Stimulated activated naive CD8-positive, alpha-beta T cell treated with anti-CD3 and anti-CD28 coated beads, Interleukin-15, Interleukin-2, amounts not matched to agents 100 ng/mL and 50 ng/mL, for 24 hours (primary cell): ENCODE measurements around the gene CST3.
"Not testable (repeated sequence)": the region's sequence is repeated elsewhere in the genome, so short reads cannot be mapped to it uniquely, and the experiment has no call there.

ENCODE experiments used
- H3K27ac Mint-ChIP-seq: one replicate; pipeline ENCODE4 v1.8.0; 2021; ENCODE audit warnings: mild to moderate bottlenecking, mixed read lengths
- H3K27me3 Mint-ChIP-seq: one replicate; pipeline ENCODE4 v1.8.0; 2021; ENCODE audit warnings: mixed read lengths
- H3K36me3 Mint-ChIP-seq: one replicate; pipeline ENCODE4 v1.8.0; 2021; ENCODE audit warnings: low read depth, mixed read lengths
- H3K4me1 Mint-ChIP-seq: one replicate; pipeline ENCODE4 v1.8.0; 2021; ENCODE audit warnings: low read depth, mixed read lengths
- H3K4me3 Mint-ChIP-seq: one replicate; pipeline ENCODE4 v1.8.0; 2021; ENCODE audit warnings: mild to moderate bottlenecking, mixed read lengths
- H3K9me3 Mint-ChIP-seq: one replicate; pipeline ENCODE4 v1.8.0; 2021; ENCODE audit warnings: mixed read lengths

Gene CST3, protein sequence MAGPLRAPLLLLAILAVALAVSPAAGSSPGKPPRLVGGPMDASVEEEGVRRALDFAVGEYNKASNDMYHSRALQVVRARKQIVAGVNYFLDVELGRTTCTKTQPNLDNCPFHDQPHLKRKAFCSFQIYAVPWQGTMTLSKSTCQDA

DNA sequence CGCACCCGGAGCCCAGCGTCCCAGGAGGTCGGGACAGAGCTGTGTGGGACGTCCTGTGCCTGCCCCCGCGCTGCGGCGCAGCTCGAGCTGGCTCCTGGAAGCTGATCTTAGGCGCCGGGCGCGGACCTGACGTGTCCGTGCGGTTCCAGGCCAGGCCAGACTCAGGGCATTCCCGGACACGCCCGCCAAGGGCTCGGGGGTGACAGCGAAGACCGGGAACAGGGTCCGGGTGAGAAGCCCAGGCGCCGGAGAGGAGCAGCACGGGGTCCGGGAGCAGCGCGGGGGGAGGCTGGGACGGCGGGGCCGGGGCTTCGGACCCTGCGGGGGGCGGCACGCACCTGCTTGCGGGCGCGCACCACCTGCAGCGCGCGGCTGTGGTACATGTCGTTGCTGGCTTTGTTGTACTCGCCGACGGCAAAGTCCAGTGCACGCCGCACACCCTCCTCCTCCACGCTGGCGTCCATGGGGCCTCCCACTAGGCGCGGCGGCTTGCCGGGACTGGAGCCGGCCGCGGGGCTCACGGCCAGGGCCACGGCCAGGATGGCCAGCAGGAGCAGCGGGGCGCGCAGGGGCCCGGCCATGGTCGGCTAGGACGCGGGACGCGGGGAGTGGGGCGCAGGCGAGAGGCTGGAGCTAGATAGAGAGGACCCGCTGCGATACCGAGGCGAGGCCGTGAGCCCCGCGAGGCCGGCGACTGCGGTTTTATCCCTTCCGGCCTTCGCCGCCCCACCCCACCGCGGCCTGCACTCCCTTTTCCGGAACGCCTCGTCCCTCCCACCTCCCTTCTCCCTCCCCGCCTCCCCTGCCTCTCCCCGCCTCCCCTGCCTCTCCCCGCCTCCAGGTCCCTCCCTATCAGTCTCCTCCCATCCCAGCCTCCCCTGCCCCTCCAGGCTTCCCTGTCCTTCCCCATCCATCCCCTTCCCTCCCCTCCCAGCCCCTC lies at the start of gene CST3:
Gene CST3 (minus strand): TSS at position 674 of the 940 bp plus-strand sequence. CDS start 93 bp downstream, at position 581.
- no peaks in the 10 kb centered on the region for H3K36me3 Mint-ChIP-seq
- H3K4me3 Mint-ChIP-seq, result peak within 1 kb of the TSS; percentile 55
- H3K27me3 Mint-ChIP-seq, result peaks cover 21% of the 10 kb centered on the region
- H3K9me3 Mint-ChIP-seq, result no peaks in the 10 kb centered on the region
- no peak within 1 kb of the TSS for H3K27ac Mint-ChIP-seq
- peaks cover 5% of the 10 kb centered on the region for H3K4me1 Mint-ChIP-seq

GRCh38 chr20:23686046-23686750 lies 48.4 kb upstream of the CST3 start:
- no peak overlapping the region for H3K27ac Mint-ChIP-seq

DNA sequence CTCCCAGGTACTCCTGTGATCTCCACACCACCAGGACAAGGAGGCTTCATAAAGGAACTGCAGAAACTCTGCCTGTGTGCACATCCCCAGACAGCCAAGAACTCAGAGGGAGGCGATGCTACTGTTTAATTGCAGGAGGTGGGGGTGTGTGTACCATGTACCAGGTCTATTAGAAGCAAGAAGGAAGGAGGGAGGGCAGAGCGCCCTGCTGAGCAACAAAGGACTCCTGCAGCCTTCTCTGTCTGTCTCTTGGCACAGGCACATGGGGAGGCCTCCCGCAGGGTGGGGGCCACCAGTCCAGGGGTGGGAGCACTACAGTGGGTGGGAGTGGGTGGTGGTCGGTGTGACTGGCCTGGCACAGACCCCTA lies 47.8 kb upstream of the CST3 start:
- not testable (repeated sequence) for H3K36me3 Mint-ChIP-seq, H3K4me1 Mint-ChIP-seq, H3K27ac Mint-ChIP-seq, H3K27me3 Mint-ChIP-seq, H3K4me3 Mint-ChIP-seq, H3K9me3 Mint-ChIP-seq

More at GRCh38 chr20:23686046-23686750, 48.4 kb upstream of the CST3 start:
- Mint-ChIP-seq H3K27me3 (peaks cover 3% of the 10 kb centered on the region), H3K9me3 (no peaks in the 10 kb centered on the region), H3K4me1 (no peaks in the 10 kb centered on the region), H3K4me3 (no peak overlapping the region), H3K36me3 (no peaks in the 10 kb centered on the region)

DNA sequence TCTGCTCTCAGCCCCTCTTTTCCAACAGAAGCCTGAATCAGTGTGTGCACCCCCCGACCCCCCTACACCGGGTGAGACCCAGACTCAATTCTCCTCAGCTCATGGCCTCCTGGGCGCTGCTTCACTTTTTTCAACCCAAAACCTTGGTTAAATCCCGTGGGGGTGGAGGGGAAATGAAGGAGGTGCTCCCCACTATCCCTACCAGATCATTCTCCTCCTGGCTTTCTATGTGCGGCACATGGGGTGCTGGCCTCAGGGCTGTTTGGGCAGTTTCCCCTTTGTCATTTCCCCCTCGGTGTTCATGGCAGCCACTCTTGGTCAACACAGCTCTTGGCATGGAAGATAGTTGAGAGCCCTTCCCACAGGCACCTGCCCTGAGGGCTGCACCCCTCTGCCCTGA lies 46.5 kb upstream of the CST3 start:
- Mint-ChIP-seq H3K4me1 (no peaks in the 10 kb centered on the region), H3K4me3 (no peak overlapping the region), H3K9me3 (no peaks in the 10 kb centered on the region), H3K36me3 (no peaks in the 10 kb centered on the region), H3K27ac (no peak overlapping the region), H3K27me3 (peaks cover 8% of the 10 kb centered on the region)

DNA sequence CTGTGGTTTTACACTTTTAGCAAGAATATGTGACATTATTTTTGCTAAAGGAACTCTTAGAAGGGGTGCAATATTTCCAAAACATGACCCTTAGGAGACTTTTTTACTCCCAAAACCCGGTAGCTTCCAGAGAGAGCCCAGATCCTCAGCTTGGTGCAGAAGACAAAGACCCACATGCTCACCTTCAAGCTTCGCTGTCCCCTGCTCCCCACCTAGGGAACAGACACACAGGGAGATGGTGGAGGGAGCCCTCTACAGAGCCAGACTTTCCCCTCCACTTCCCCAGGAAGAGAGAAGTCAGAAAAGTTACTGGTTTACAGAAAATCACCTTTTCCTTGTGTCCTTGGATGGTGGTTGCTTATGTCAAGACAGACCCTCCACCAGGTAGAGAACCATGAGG lies 46.1 kb upstream of the CST3 start:
- Mint-ChIP-seq H3K4me3 (no peak overlapping the region), H3K27me3 (peaks cover 8% of the 10 kb centered on the region), H3K36me3 (no peaks in the 10 kb centered on the region), H3K4me1 (no peaks in the 10 kb centered on the region), H3K27ac (no peak overlapping the region), H3K9me3 (no peaks in the 10 kb centered on the region)

- no peaks in the 10 kb centered on the region for H3K9me3 Mint-ChIP-seq
- H3K27ac Mint-ChIP-seq, result no peak overlapping the region
- no peak overlapping the region for H3K4me3 Mint-ChIP-seq
- H3K27me3 Mint-ChIP-seq, result peaks cover 8% of the 10 kb centered on the region
- no peaks in the 10 kb centered on the region for H3K36me3 Mint-ChIP-seq
- no peaks in the 10 kb centered on the region for H3K4me1 Mint-ChIP-seq
Measured at GRCh38 chr20:23683281-23683680, 45.5 kb upstream of the CST3 start.

DNA sequence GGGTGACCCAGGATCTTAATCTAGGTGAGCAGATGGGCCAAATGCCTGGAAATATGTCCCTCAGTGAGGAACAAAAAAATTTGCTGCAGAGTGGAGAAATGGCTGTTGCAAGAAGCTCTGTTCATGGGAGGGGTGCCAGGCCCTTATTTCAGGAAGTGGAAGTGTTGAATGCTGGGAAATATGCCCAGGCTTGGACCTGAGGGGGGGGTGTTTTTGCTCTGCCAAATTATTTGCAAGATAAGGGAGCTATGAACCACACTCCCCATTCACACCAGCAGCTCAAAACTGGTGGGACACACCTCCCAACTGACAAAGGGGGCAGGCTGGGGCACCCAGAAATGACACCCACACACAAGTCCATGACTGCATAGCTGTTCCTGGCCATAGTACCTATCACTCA lies 42.4 kb upstream of the CST3 start:
- Mint-ChIP-seq H3K9me3 (no peaks in the 10 kb centered on the region), H3K4me1 (no peaks in the 10 kb centered on the region), H3K36me3 (no peaks in the 10 kb centered on the region), H3K27ac (no peak overlapping the region), H3K27me3 (peaks cover 16% of the 10 kb centered on the region), H3K4me3 (no peak overlapping the region)

GRCh38 chr20:23679133-23680092 lies 41.7 kb upstream of the CST3 start:
- no peaks in the 10 kb centered on the region for H3K4me1 Mint-ChIP-seq
- H3K4me3 Mint-ChIP-seq, result no peak overlapping the region
- no peaks in the 10 kb centered on the region for H3K9me3 Mint-ChIP-seq
- no peak overlapping the region for H3K27ac Mint-ChIP-seq
- H3K36me3 Mint-ChIP-seq, result no peaks in the 10 kb centered on the region
- H3K27me3 Mint-ChIP-seq, result peaks cover 16% of the 10 kb centered on the region

DNA sequence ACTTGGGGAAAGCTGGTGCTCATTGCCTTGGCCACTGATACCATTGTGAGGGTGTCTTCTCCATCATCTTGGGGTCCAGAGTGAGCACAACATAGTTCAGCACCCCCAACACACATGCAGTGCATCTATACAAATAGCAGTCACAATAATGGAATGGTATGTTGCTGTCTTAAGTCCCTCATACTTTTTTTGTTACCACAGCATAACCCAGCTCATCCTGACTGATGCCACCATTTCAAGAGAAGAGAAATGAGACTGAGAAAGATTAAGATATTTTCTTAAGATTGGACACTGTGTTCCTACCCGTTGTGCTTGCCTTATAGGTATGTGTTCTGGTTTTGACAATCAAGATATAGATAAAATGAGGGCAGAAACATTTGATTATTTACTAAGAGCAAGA lies 35.5 kb upstream of the CST3 start:
- peaks cover 19% of the 10 kb centered on the region for H3K27me3 Mint-ChIP-seq
- no peaks in the 10 kb centered on the region for H3K4me1 Mint-ChIP-seq
- H3K36me3 Mint-ChIP-seq, result no peaks in the 10 kb centered on the region
- peaks cover 4% of the 10 kb centered on the region for H3K9me3 Mint-ChIP-seq
- no peak overlapping the region for H3K4me3 Mint-ChIP-seq
- no peak overlapping the region for H3K27ac Mint-ChIP-seq

DNA sequence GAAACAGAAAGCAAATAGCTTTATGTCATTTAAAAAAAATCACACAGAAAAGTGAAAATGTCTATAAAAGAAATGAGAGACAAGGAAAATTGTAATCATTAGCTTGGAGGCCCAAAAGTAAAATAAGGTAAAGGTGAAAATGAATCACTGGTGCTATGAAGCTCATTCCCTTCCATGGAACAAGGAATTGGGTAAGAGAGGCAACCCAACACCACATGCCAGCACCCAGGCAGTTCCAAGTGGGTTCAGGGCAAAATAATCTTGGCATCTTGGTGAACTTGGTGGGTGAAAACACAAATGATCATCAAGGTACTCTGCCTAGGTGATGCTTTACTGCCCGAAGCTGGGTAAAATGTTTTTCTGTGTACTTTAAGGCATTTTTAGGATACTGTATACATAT lies 34.4 kb upstream of the CST3 start:
- Mint-ChIP-seq H3K27me3 (peaks cover 19% of the 10 kb centered on the region), H3K27ac (no peak overlapping the region), H3K36me3 (no peaks in the 10 kb centered on the region), H3K4me1 (no peaks in the 10 kb centered on the region), H3K9me3 (peaks cover 4% of the 10 kb centered on the region), H3K4me3 (no peak overlapping the region)

GRCh38 chr20:23671479-23671878 lies 33.7 kb upstream of the CST3 start:
- H3K27ac Mint-ChIP-seq, result no peak overlapping the region
- H3K4me3 Mint-ChIP-seq, result no peak overlapping the region
- H3K36me3 Mint-ChIP-seq, result no peaks in the 10 kb centered on the region
- no peaks in the 10 kb centered on the region for H3K4me1 Mint-ChIP-seq
- H3K27me3 Mint-ChIP-seq, result peaks cover 17% of the 10 kb centered on the region
- H3K9me3 Mint-ChIP-seq, result peaks cover 4% of the 10 kb centered on the region

- H3K9me3 Mint-ChIP-seq, result peaks cover 4% of the 10 kb centered on the region
- peaks cover 8% of the 10 kb centered on the region for H3K27me3 Mint-ChIP-seq
- H3K27ac Mint-ChIP-seq, result no peak overlapping the region
- no peaks in the 10 kb centered on the region for H3K4me1 Mint-ChIP-seq
- no peaks in the 10 kb centered on the region for H3K36me3 Mint-ChIP-seq
- no peak overlapping the region for H3K4me3 Mint-ChIP-seq
Measured at GRCh38 chr20:23670361-23670760, 32.6 kb upstream of the CST3 start.

GRCh38 chr20:23669866-23670265 lies 32.1 kb upstream of the CST3 start:
- Mint-ChIP-seq H3K4me1 (no peaks in the 10 kb centered on the region), H3K27me3 (peaks cover 7% of the 10 kb centered on the region), H3K9me3 (peaks cover 4% of the 10 kb centered on the region), H3K36me3 (no peaks in the 10 kb centered on the region), H3K4me3 (no peak overlapping the region), H3K27ac (no peak overlapping the region)

DNA sequence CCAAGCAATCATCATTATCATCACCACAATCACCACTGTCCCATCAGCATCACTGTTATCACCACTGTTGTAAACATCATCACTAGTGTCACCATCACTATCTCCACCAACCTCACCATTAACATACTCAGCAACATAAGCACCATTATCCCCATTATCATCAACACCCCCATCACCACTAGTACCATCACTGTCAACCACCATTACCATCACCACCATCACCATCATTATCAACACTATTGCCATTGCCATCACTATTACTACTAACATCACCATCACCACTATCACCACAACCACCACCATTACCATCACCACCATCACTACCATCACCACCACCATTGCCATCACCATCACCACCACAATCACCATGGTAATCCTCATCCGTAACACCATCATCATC lies 31.6 kb upstream of the CST3 start:
- H3K36me3 Mint-ChIP-seq, result no peaks in the 10 kb centered on the region
- no peak overlapping the region for H3K27ac Mint-ChIP-seq
- H3K4me3 Mint-ChIP-seq, result no peak overlapping the region
- peaks cover 4% of the 10 kb centered on the region for H3K9me3 Mint-ChIP-seq
- peaks cover 7% of the 10 kb centered on the region for H3K27me3 Mint-ChIP-seq
- H3K4me1 Mint-ChIP-seq, result no peaks in the 10 kb centered on the region
